ENCODE data around the gene PROX1. TPM values are rescaled to one million over a fixed set of nuclear protein-coding genes. Genes with fewer than 3 reads are reported as not detected.

The PROX1 gene
- total and polyA plus RNA-seq, 2 experiments from 2014 or later, result under 0.01 to 0.20 TPM

DNA sequence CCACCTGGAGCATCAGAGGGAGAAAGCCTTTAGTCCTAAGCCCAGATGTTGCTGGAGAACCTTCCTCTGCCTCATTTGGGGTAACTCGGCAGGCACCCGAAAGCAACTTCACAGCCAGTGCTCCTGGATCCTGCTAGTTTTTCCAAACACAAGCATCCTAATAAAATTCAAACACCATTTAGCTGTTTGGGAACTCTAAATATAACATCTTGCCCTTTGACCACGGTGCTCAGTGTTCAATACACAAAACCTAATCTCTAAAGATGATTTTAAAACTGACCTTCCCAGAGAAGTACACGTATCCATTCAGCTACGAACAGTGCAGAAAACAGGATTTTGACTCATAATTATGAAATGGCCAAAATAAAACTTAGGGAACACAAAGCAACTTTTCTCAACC is 40.3 kb downstream of the PROX1 start:
- H3K79me2 ChIP-seq (ENCODE audit: insufficient read depth), result no peaks in the 10 kb centered on the region
- H3K9ac ChIP-seq, result no peak overlapping the region
- no peak overlapping the region for H3K27ac ChIP-seq
- in situ Hi-C loops (cut with MboI), result no loop called here
- H3K4me2 ChIP-seq (ENCODE audit: unreplicated experiment), result no peak overlapping the region
- H3K4me1 ChIP-seq (ENCODE audit: insufficient read depth), result no peaks in the 10 kb centered on the region
- H4K20me1 ChIP-seq (ENCODE audit: insufficient read depth), result no peaks in the 10 kb centered on the region
- H3K4me3 ChIP-seq, result no peak overlapping the region
- H3K36me3 ChIP-seq (ENCODE audit: low read depth), result no peaks in the 10 kb centered on the region
- WGBS, 2 experiments (ENCODE audit: low coverage in 1 of 2, low lambda C conversion rate in 2 of 2, missing lambda C conversion rate in 2 of 2), result 49 to 59% methylated on average over 5 of the region's 5 CpGs
- no peak for DNase-seq
- no peaks in the 10 kb centered on the region for H3K9me2 ChIP-seq (ENCODE audit: insufficient read depth)
- H3F3A ChIP-seq (ENCODE audit: insufficient read depth), result no peaks in the 10 kb centered on the region
- H2AFZ ChIP-seq, result no peak overlapping the region
- no peaks in the 10 kb centered on the region for H3K9me3 ChIP-seq (ENCODE audit: low read depth)
- H3K27me3 ChIP-seq (replicated peaks; ENCODE audit: insufficient read depth), result no peaks in the 10 kb centered on the region; the same call in 1 of the 2 replicates
- no peak for TF ChIP-seq EZH2phosphoT487 (IDR thresholded peaks at IDR 0.05; ENCODE audit: insufficient read depth, low read depth)
- no peak for TF ChIP-seq EZH2 (IDR thresholded peaks at IDR 0.05; ENCODE audit: insufficient read depth, poor library complexity, severe bottlenecking)

DNA sequence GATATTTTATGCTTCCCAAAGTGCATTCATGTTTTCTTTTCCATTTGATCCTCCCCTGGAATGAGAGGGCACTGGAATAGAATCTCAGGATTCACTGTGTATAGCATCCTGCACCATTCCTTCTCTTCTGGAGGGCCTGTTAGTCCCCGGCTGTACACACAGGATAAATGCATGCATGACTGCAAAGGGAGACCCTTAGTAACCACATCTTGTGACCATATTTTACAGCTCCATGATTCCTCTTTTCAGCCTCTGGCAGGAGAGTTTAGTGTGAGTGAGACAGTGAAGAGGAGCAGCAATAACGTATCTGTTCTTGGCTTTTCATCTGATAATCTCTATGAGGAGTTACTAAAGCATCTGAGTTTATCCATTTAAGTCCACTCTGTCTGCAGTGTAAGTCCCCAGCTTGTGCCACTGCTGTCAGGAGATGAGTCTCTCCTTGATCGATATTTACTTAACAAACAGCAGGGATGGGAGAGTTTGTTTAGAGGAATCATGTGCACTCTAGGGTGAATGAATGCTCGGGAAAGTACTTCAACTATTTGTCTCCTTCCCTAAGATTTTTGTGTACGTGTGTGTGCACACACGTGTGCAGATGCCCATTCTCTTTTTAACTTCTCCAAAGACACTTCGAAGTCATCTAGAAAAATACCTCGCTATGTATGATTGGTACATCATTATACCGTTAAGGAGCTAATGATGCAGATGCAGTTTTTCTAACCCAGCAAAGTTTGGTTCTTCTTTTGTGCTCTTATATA is 41.1 kb downstream of the PROX1 start:
- Histone ChIP-seq H3K4me3 (no peak overlapping the region), H3K9ac (no peak overlapping the region), H3K27ac (no peak overlapping the region), H2AFZ (no peak overlapping the region), H3K9me3 (ENCODE audit: low read depth) (no peaks in the 10 kb centered on the region), H3K27me3 (replicated peaks; ENCODE audit: insufficient read depth) (no peaks in the 10 kb centered on the region; the same call in 1 of the 2 replicates), H3F3A (ENCODE audit: insufficient read depth) (no peaks in the 10 kb centered on the region), H4K20me1 (ENCODE audit: insufficient read depth) (no peaks in the 10 kb centered on the region), H3K4me2 (ENCODE audit: unreplicated experiment) (no peak overlapping the region), H3K36me3 (ENCODE audit: low read depth) (no peaks in the 10 kb centered on the region), H3K4me1 (ENCODE audit: insufficient read depth) (no peaks in the 10 kb centered on the region), H3K79me2 (ENCODE audit: insufficient read depth) (no peaks in the 10 kb centered on the region), H3K9me2 (ENCODE audit: insufficient read depth) (no peaks in the 10 kb centered on the region)
- WGBS, 2 experiments (ENCODE audit: low coverage in 1 of 2, low lambda C conversion rate in 2 of 2, missing lambda C conversion rate in 2 of 2), result 28 to 31% methylated on average over 9 of the region's 9 CpGs
- in situ Hi-C loops (cut with MboI), result no loop called here
- TF ChIP-seq EZH2 (IDR thresholded peaks at IDR 0.05; ENCODE audit: insufficient read depth, poor library complexity, severe bottlenecking) (no peak), EZH2phosphoT487 (IDR thresholded peaks at IDR 0.05; ENCODE audit: insufficient read depth, low read depth) (no peak)
- DNase-seq, result no peak

DNA sequence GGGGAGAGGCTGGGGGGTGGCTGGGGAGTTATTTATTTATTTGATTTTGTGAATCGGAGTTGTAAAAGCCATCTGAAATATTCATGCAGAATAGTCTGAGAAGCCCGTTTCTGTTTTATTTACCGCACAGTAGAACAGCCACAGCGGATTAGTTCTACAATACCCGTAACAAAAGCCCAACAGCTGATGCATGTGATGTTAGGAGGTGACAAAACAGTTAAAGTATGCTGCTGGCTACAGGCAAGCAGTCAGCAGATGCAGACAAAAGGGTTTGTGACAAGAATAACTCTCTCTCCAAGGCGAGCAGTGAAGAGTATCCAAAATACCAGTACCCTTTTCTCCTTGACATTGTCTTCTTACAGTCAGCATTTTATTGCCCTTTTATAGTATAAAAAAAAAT is 42.0 kb downstream of the PROX1 start:
- Histone ChIP-seq H3K36me3 (ENCODE audit: low read depth) (no peaks in the 10 kb centered on the region), H3F3A (ENCODE audit: insufficient read depth) (no peaks in the 10 kb centered on the region), H3K9me2 (ENCODE audit: insufficient read depth) (no peaks in the 10 kb centered on the region), H3K27me3 (replicated peaks; ENCODE audit: insufficient read depth) (no peaks in the 10 kb centered on the region; the same call in 1 of the 2 replicates), H3K9ac (no peak overlapping the region), H2AFZ (no peak overlapping the region), H3K4me1 (ENCODE audit: insufficient read depth) (no peaks in the 10 kb centered on the region), H3K4me3 (no peak overlapping the region), H4K20me1 (ENCODE audit: insufficient read depth) (no peaks in the 10 kb centered on the region), H3K79me2 (ENCODE audit: insufficient read depth) (no peaks in the 10 kb centered on the region), H3K27ac (no peak overlapping the region), H3K9me3 (ENCODE audit: low read depth) (no peaks in the 10 kb centered on the region), H3K4me2 (ENCODE audit: unreplicated experiment) (no peak overlapping the region)
- peak; percentile 6 for DNase-seq
- no peak for TF ChIP-seq EZH2phosphoT487 (IDR thresholded peaks at IDR 0.05; ENCODE audit: insufficient read depth, low read depth)
- no peak for TF ChIP-seq EZH2 (IDR thresholded peaks at IDR 0.05; ENCODE audit: insufficient read depth, poor library complexity, severe bottlenecking)
- in situ Hi-C loops (cut with MboI), result no loop called here
- WGBS, 2 experiments (ENCODE audit: low coverage in 1 of 2, low lambda C conversion rate in 2 of 2, missing lambda C conversion rate in 2 of 2), result 1 to 2% methylated on average over 6 of the region's 6 CpGs

DNA sequence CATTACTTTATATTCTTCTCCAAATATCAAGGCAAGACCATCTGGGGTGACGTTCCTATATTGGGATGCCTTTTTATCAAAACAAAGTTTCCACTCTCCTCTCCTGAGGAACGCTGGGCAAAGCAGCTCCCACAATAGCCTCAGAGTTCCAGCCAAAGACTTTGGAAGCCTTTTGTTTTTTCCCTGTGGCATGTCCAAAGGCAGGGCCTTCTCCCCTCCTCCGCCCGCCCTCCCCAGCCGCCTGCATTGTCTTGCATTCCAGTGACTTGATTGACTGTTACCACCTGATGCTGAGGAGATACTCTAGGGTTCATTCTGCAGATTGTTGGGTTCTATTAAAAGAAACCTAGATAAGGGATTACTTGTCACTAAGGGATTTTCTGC is 43.5 kb downstream of the PROX1 start:
- Histone ChIP-seq H2AFZ (no peak overlapping the region), H3K27ac (no peak overlapping the region), H3K9me3 (ENCODE audit: low read depth) (no peaks in the 10 kb centered on the region), H3K9ac (no peak overlapping the region), H3K36me3 (ENCODE audit: low read depth) (no peaks in the 10 kb centered on the region), H3K79me2 (ENCODE audit: insufficient read depth) (no peaks in the 10 kb centered on the region), H3F3A (ENCODE audit: insufficient read depth) (no peaks in the 10 kb centered on the region), H3K4me2 (ENCODE audit: unreplicated experiment) (no peak overlapping the region), H3K9me2 (ENCODE audit: insufficient read depth) (no peaks in the 10 kb centered on the region), H3K4me3 (no peak overlapping the region), H3K27me3 (replicated peaks; ENCODE audit: insufficient read depth) (no peaks in the 10 kb centered on the region; the same call in 1 of the 2 replicates), H3K4me1 (ENCODE audit: insufficient read depth) (no peaks in the 10 kb centered on the region), H4K20me1 (ENCODE audit: insufficient read depth) (no peaks in the 10 kb centered on the region)
- TF ChIP-seq EZH2phosphoT487 (IDR thresholded peaks at IDR 0.05; ENCODE audit: insufficient read depth, low read depth), result no peak
- TF ChIP-seq EZH2 (IDR thresholded peaks at IDR 0.05; ENCODE audit: insufficient read depth, poor library complexity, severe bottlenecking), result no peak
- WGBS, 2 experiments (ENCODE audit: low coverage in 1 of 2, low lambda C conversion rate in 2 of 2, missing lambda C conversion rate in 2 of 2), result 53 to 67% methylated on average over 5 of the region's 5 CpGs
- in situ Hi-C loops (cut with MboI), result no loop called here
- no peak for DNase-seq
